DMS114 treated with DMSO at 0.1 percent for 48 hours (cell line): Measurements from ENCODE around the gene CDK5.

Experiments used
- DNase-seq: peaks from one replicate; lab custom pipeline; 2025; ENCODE audit not compliant: unreplicated experiment; lab: John Stamatoyannopoulos, UW

The CDK5 gene

DNA sequence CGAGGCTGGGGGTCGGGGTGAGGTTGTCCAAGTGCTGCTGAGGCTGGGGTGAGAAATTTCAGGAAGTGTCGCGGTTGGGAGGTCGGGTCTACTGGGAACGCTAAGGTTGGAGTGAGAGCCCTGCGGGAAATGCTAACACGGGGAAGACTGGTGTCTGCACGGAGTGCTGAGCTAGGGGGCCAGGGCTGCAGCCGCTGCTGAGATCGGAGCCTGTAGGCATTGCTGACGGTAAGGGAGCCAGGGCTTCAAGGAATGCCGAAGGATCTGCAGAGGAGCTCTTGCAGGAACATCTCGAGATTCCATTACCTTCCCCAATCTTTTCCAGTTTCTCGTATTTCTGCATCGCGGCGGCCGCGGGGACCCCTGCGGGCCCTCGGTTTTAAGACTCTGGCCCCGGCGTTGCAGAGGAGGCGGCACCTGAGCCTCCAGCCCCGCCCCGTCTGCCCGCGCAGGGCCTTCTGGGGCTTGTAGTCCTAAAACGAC is at the start of gene CDK5:
Gene CDK5 (minus strand): TSS at position 392 of the 483 bp plus-strand sequence. CDS start 49 bp downstream, at position 343.
- no peak for DNase-seq

GRCh38 chr7:151104411-151105235 is 46.9 kb upstream of the CDK5 start:
- no peak for DNase-seq

DNA sequence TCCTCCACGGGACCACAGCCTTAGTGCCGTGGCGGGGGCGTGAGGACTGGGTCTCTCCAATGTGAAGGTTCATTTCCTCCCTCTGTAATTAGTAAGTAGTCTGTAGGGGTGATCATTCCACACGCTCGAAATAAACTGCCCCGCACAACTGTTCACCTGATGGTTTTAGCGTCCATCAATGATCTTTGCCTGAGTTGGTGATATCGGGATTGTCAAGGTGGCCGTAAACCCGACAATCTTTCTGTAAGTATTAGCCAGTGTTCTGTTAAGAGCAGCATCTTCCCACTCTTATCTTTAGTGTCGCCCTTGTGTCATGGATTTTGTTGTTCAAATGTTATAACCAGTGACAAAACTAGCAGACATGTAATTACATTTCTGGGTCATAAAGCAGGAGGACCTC is 46.3 kb upstream of the CDK5 start:
- DNase-seq, result no peak

DNA sequence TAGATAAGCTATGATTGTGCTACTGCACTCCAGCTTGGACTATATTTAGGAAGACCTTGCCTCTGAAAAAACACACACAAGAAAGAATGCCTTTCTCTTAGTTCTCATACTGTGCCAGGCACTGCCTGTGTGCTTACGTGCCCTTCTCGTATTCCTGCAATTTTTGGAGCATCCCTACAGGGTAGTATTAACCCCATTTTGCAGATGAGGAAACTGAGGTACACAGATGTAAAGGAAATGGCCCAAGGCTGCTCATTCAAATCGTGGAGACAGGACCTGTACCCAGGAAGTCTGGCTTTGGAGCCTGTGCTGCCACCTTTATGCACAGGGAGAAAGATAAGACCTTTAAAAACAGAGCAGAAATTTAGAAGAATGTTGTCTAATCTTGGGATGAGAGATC is 45.3 kb upstream of the CDK5 start:
- DNase-seq, result no peak

GRCh38 chr7:151101621-151102396 is 44.1 kb upstream of the CDK5 start:
- no peak for DNase-seq

GRCh38 chr7:151100921-151101320 is 43.2 kb upstream of the CDK5 start:
- no peak for DNase-seq

- no peak for DNase-seq
Observed at GRCh38 chr7:151099486-151100211, 42.0 kb upstream of the CDK5 start.

- DNase-seq, result no peak
Observed at GRCh38 chr7:151095828-151096475, 38.3 kb upstream of the CDK5 start.

DNA sequence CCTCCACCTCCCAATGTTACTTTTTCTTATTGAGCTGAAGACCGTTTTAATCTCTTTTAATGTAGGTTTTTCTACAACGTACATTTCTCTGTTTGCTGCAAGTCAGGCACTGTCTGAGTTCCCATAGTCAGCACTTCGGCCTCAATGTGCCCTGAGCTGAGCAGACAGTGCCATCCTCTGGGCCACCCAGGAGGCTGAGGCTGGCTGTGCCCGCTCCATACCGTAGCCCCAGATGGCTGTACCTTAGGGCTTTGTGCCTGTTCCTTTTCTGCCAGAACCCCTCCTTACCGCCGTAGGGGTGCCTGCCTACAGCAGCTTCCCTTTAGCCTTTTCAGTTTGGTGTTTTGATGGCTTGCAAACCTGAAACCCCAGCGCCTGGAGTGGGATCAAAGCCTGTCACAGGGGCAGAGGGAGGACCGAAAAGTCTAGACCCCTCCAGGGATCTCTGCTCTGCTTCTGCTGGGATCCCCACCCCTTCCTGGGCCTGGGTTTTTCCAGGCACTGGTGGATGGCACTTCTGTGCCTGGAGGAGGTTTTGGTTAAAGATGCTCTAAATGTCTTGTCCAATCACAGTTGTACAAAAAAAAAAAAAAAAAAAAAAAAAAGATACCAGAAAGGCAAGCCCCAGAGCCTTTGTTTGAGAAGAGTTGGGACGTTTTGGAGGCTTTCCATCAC is 37.6 kb upstream of the CDK5 start:
- no peak for DNase-seq

DNA sequence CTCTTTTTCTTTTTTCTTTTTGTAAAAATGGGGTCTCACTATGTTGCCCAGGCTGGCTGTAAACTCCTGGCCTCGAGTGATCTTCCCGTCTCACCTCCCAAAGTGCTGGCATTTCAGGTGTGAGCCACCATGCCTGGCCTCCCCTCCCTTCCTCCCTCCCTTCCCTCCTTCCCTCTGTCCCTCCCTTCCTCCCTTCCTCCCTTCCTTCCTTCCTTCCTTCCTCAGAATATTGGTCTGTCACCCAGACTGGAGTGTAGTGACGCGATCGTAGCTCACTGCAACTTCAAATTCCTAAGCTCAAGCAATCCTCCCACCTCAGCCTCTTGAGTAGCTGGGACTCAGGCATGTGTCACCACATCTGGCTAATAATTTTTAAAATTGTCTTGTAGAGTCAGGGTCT is 37.0 kb upstream of the CDK5 start:
- DNase-seq, result no peak

DNA sequence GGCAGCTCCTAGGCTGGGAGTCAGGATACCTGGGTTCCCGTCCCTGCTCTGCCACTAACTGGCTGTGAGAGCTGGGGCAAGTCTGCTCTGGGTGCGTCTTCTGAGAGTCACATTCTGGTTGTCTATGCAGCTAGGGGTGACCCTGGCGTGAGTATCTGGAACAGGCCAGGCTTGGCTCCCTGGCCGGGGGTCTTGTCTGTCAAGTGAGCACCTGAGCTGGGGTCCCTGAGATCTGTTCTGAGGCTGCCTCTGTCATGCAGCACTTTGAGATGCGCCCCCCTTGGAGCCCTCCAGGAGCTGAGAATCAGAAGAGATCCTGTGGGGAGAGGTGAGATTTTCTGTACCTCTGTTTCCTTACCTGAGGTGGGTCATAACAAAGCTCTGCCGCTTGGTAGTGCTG is 36.1 kb upstream of the CDK5 start:
- DNase-seq, result no peak

GRCh38 chr7:151091988-151092387 is 34.3 kb upstream of the CDK5 start:
- DNase-seq, result no peak

- no peak for DNase-seq
Observed at GRCh38 chr7:151091431-151091830, 33.7 kb upstream of the CDK5 start.

DNA sequence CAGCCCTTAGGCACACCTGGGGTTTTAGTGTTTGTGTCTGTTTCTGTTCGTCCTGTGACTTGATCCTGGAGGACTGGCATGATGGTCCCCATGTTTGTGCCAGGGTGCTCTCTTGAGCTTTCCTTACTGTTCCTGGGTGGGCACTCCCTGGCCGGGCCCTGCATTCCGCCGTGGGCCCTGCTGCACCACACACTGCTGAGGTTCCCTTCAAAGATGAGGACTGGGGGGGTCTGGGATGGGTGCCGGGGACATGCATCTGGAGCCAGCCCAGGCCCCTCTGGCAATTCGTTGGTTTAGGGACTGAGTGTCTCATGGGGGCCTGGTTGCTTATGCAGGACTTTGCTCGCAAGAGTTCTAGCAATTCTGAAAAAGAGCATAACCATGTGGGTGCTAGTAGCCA is 33.3 kb upstream of the CDK5 start:
- DNase-seq, result no peak

- DNase-seq, result no peak
Observed at GRCh38 chr7:151089893-151090730, 32.4 kb upstream of the CDK5 start.

DNA sequence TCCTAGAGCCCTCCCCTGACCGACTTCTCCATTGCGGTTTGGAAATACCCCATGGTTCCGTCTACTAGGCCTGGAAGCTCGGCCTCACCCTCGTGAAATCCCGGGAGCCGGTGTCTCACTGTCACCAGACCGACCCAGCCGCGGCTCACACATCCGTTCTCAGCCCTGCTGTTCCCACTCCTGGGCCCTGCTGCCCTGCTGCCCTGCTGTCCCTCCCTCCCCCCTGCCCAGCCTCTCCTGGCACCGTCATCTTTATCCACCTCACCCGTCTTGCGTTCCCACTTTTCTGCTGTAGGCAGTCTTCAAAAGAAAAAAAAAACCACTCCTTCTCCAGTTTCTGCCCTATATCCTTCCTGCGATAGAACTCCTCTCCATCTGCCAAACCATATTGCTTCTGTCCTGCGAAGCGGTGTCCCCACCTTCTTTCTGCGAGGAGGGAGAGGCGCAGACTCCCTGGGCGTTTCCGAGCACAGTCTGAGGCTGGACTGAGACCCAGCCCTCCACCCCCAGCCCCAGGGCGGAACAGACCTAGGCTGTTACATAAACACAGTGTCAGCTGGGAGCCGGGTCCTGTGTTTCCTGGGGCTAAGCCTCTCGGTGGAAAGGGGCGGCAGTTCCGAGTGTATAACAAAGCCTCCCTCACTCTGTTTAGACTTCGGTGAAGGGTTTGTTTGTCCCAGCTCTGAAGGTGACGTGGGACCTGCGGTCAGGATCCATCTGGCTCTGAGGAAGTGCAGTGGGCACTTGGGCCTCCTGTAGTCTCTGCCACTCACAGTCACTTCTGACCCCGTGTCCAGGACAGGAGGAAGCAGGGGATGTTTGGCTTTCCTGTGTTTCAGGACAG is 31.4 kb upstream of the CDK5 start:
- DNase-seq, result no peak

- no peak for DNase-seq
Observed at GRCh38 chr7:151088019-151088855, 30.5 kb upstream of the CDK5 start.
